Stimulated activated CD8-positive, alpha-beta memory T cell treated with anti-CD3 and anti-CD28 coated beads, Interleukin-12 subunit alpha, Interleukin-12 subunit beta, amount 100 ng/mL, for 1 hour (primary cell): ENCODE data around the gene OR2F1.

Source experiments
- DNase-seq: peaks from one replicate; pipeline ENCODE4 v3.0.0-alpha.2; 2020; ENCODE audit warnings: low read depth

OR2F1 gene

GRCh38 chr7:143954544-143954943 is at the start of gene OR2F1:
Gene OR2F1, plus strand, starts transcription at chr7:143954844. Its CDS starts 5,127 bp downstream, at chr7:143959971.
- no peak for DNase-seq

GRCh38 chr7:143905509-143905908 is 49.1 kb upstream of the OR2F1 start:
- no peak for DNase-seq

GRCh38 chr7:143906151-143906550 is 48.5 kb upstream of the OR2F1 start:
- no peak for DNase-seq

GRCh38 chr7:143906895-143907294 is 47.7 kb upstream of the OR2F1 start:
- no peak for DNase-seq

- no peak for DNase-seq
Measured at GRCh38 chr7:143908120-143908519, 46.5 kb upstream of the OR2F1 start.

GRCh38 chr7:143909863-143910262 is 44.8 kb upstream of the OR2F1 start:
- DNase-seq = no peak

GRCh38 chr7:143910473-143911248 is 44.0 kb upstream of the OR2F1 start:
- no peak for DNase-seq

- DNase-seq = no peak
Measured at GRCh38 chr7:143913945-143914615, 40.6 kb upstream of the OR2F1 start.

GRCh38 chr7:143914938-143915652 is 39.5 kb upstream of the OR2F1 start:
- no peak for DNase-seq

- no peak for DNase-seq
Measured at GRCh38 chr7:143924851-143925250, 29.8 kb upstream of the OR2F1 start.

- no peak for DNase-seq
Measured at GRCh38 chr7:143929224-143929920, 25.3 kb upstream of the OR2F1 start.

- DNase-seq = no peak
Measured at GRCh38 chr7:143931739-143932138, 22.9 kb upstream of the OR2F1 start.

GRCh38 chr7:143934526-143935325 is 19.9 kb upstream of the OR2F1 start, which contains the start of gene OR2F2:
Gene OR2F2, plus strand, starts transcription at chr7:143935233. Its CDS starts 0 bp downstream, at chr7:143935233.
- no peak for DNase-seq

GRCh38 chr7:143936087-143937009 is 18.3 kb upstream of the OR2F1 start:
- DNase-seq = no peak

- DNase-seq = no peak
Measured at GRCh38 chr7:143938379-143939243, 16.0 kb upstream of the OR2F1 start.

- DNase-seq = no peak
Measured at GRCh38 chr7:143945423-143945822, 9.2 kb upstream of the OR2F1 start.

- DNase-seq = no peak
Measured at GRCh38 chr7:143947111-143947510, 7.5 kb upstream of the OR2F1 start.

- no peak for DNase-seq
Measured at GRCh38 chr7:143948733-143949132, 5.9 kb upstream of the OR2F1 start.

- DNase-seq = no peak
Measured at GRCh38 chr7:143953421-143953820, 1.2 kb upstream of the OR2F1 start.
